GM12873 (cell line): Measurements from ENCODE around the gene EIF4G3.

Experiments
- CTCF ChIP-seq: IDR thresholded peaks from 2 replicates; pipeline ENCODE4 v1.5.1; 2012; ENCODE audit warnings: low read depth, mild to moderate bottlenecking, moderate library complexity, low read length, control low read depth; ENCODE audit not compliant: insufficient read depth; ENCODE audit errors: missing control alignments

EIF4G3 gene

DNA sequence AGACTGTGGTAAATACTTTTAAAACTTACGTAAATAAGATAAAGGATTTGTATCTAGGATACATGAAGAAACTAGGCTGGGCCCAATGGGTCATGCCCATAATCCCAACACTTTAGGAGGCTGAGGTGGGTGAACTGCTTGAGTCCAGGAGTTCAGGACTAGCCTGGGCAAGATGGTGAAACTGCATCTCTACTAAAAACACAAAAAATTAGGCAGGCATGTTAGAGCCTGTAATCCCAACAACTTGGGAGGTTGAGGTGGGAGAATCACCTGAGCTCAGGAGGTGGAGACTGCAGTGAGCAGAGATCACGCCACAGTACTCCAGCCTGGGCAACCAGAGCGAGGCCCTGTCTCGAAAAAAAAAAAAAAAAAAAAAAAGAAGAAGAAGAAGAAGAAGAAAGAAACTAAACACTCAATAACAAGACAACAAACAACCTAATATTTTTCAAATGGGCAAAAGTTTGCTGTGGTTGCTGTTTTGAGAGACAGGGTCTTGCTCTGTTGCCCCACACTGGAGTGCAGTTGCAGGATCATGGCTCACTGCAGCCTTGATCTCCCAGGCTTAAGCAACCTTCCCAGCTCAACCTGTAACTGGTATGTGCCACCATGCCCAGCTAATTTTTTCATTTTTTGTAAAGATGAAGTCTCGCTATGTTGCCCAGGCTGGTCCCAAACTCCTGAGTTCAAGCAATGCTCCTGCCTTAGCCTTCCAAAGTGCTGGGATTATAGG lies 78.3 kb downstream of the EIF4G3 start:
- TF ChIP-seq CTCF = no peak

DNA sequence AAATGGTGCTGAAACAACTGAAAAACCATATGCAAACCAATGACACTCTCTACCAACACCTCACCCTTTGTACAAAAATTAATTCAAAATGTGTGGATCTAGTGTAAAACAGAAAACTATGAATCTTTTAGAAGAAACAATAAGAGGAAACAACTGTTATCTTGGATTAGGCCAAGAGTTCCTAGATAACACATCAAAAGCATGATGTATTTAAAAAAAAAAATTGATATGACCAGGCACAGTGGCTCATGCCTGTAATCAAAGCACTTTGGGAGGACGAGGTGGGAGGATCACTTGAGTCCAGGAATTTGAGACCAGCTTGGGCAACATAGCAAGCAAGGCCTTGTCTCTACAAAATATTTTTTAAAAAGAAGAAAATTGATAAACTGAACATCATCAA lies 79.0 kb downstream of the EIF4G3 start:
- TF ChIP-seq CTCF = no peak

- TF ChIP-seq CTCF = no peak
Observed at GRCh38 chr1:21095976-21096375, 80.7 kb downstream of the EIF4G3 start.

DNA sequence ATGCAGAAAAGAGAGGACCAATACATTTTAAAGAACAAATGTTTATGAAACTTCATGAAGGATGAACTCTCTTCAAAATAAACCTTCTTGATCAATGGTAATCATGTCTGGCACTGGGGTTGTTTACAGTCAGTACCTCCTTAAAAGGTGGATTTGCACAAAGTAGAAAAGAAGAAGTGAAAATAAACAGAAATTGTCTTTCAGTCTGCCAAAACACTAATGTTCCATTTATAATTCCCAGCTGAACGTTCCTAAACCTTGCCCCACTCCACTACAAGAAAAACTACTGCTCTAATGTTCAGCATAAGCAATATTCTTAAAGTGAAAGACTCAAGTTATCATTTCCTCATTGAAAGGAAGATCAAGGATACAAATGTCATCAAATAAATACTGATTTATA lies 86.2 kb downstream of the EIF4G3 start:
- no peak for TF ChIP-seq CTCF

DNA sequence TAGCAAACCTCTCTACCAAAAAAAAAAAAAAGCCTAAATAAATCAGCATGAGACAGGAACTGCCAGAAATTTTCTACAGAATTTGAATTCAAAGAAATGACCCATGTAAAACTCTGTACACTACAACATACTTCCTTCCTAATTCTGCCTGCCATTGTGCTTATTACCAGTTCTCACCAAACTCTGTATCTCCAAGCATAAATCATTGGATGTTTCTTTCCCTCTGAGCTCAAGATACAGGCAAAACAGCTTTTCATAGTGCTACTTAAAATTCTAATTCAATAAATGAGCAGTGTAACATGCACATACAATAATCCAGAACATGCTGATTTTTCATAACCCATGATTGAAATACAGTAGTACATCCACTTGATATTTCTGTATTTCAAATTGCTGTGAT lies 87.0 kb downstream of the EIF4G3 start:
- no peak for TF ChIP-seq CTCF

DNA sequence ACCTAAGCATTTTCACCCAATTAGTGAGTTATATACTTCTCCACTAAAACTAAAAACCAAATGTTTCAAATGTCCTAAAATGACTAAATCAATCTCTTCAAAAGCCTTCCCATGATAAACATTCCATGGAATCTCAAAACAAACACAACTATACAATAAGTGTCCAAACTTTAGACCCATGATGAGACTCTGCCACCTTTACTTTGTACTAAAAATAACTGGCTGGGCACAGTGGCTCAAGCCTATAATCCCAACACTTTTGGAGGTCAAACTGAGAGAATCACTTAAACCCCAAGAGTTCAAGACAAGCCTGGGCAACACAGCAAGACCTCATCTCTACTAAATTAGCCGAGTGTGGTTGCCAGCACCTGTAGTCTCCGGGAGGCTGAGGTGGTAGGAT lies 87.4 kb downstream of the EIF4G3 start:
- TF ChIP-seq CTCF = no peak

DNA sequence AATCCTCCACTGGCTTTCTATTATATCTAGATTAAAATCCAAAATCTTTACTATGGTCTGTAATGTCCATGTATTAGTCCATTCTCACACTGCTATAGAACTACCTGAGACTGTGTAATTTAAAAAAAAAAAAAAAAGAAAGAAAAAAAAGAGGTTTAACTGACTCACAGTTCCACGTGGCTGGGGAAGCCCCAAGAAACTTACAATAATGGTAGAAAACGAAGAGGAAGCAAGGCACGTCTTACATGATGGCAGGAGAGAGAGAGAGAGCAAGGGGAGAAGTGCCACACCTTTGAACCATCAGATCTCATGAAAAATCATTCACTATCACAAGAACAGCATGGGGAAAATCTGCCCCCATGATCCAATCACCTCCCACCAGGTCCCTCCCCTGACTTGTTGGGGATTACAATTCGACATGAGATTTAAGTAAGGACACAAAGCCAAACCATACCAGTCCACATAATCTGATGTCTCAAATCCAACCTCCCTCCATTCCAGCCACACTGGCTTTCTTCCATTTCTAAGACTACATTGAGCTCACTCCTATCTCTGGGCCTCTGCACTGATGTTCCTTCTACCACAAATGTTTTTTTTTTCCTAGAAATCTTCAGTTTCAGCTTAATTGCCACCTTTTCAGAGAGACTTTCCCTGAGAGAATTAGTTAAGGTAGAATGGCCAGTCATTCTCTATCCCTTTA lies 92.4 kb downstream of the EIF4G3 start:
- no peak for TF ChIP-seq CTCF
